HEK293T (cell line): ENCODE results near the gene NPHP1.
"Not testable (repeated sequence)": the region's sequence is repeated elsewhere in the genome, so short reads cannot be mapped to it uniquely, and the experiment has no call there.

Experiments used
- CTCF ChIA-PET: fragments of 350-600 bp; formaldehyde crosslinking; extraction: SDS; loops from one replicate; lab custom pipeline; 2021; ENCODE audit warnings: antibody characterized with exemption, inconsistent platforms; lab: Yijun Ruan, JAX
- POLR2A ChIA-PET: fragments of 350-600 bp; formaldehyde crosslinking; extraction: SDS; loops from one replicate; lab custom pipeline; 2020; ENCODE audit warnings: antibody characterized with exemption, inconsistent platforms; lab: Yijun Ruan, JAX
- DNase-seq: peaks from one replicate; pipeline ENCODE4 v3.0.0; 2012; ENCODE audit warnings: mixed read lengths; ENCODE audit errors: extremely low spot score
- ARNT ChIP-seq: fragments of 450-650 bp; IDR thresholded peaks from 2 replicates; pipeline ENCODE4 v1.6.1; 2017; ENCODE audit warnings: mild to moderate bottlenecking
- BHLHE40 ChIP-seq: fragments of 450-650 bp; IDR thresholded peaks from 2 replicates; pipeline ENCODE4 v1.6.1; 2016; ENCODE audit warnings: mild to moderate bottlenecking, moderate library complexity, borderline replicate concordance
- CTBP1 ChIP-seq: fragments of 450-650 bp; IDR thresholded peaks from 2 replicates; pipeline ENCODE4 v1.6.1; 2016; ENCODE audit warnings: borderline replicate concordance
- ELF4 ChIP-seq: fragments of 450-650 bp; IDR thresholded peaks from 2 replicates; pipeline ENCODE4 v1.6.1; 2017; ENCODE audit warnings: antibody characterized with exemption
- FOXA1 ChIP-seq: fragments of 450-650 bp; IDR thresholded peaks from 2 replicates; pipeline ENCODE4 v1.6.1; 2016; ENCODE audit warnings: mild to moderate bottlenecking
- FOXK2 ChIP-seq: fragments of 450-650 bp; IDR thresholded peaks from 2 replicates; pipeline ENCODE4 v1.6.1; 2016; ENCODE audit warnings: mild to moderate bottlenecking
- FOXM1 ChIP-seq: fragments of 450-650 bp; IDR thresholded peaks from 2 replicates; pipeline ENCODE4 v1.6.1; 2017; ENCODE audit warnings: mild to moderate bottlenecking, borderline replicate concordance
- HDGF ChIP-seq: fragments of 450-650 bp; IDR thresholded peaks from 2 replicates; pipeline ENCODE4 v1.6.1; 2017; ENCODE audit warnings: antibody characterized with exemption, borderline replicate concordance
- L3MBTL2 ChIP-seq: fragments of 450-650 bp; conservative IDR thresholded peaks from 2 replicates; pipeline ENCODE4 v1.6.1; 2016; ENCODE audit warnings: mild to moderate bottlenecking
- LEF1 ChIP-seq: fragments of 450-650 bp; IDR thresholded peaks from 2 replicates; pipeline ENCODE4 v1.6.1; 2017; ENCODE audit warnings: mild to moderate bottlenecking, borderline replicate concordance
- NFRKB ChIP-seq: fragments of 450-650 bp; IDR thresholded peaks from 2 replicates; pipeline ENCODE4 v1.6.1; 2016; ENCODE audit warnings: mild to moderate bottlenecking, moderate library complexity
- PKNOX1 ChIP-seq: fragments of 450-650 bp; IDR thresholded peaks from 2 replicates; pipeline ENCODE4 v1.6.1; 2016
- SP1 ChIP-seq: fragments of 450-650 bp; IDR thresholded peaks from 2 replicates; pipeline ENCODE4 v1.6.1; 2017
- SUZ12 ChIP-seq: fragments of 450-650 bp; IDR thresholded peaks from 2 replicates; pipeline ENCODE4 v1.6.1; 2016; ENCODE audit warnings: mild to moderate bottlenecking
- TARDBP ChIP-seq: fragments of 450-650 bp; IDR thresholded peaks from 2 replicates; pipeline ENCODE4 v1.6.1; 2016
- ZNF384 ChIP-seq: fragments of 450-650 bp; IDR thresholded peaks from 2 replicates; pipeline ENCODE4 v1.6.1; 2016

NPHP1 gene

GRCh38 chr2:110219496-110220189, 14.8 kb upstream of the NPHP1 start:
- ChIA-PET POLR2A (no interaction called here), CTCF (no interaction called here)
- TF ChIP-seq FOXA1 (no peak), CTBP1 (no peak), L3MBTL2 (no peak), LEF1 (no peak), PKNOX1 (no peak)
- DNase-seq, result no peak

GRCh38 chr2:110218889-110219288, 14.1 kb upstream of the NPHP1 start:
- CTCF ChIA-PET, DNase-seq, POLR2A ChIA-PET: not testable (repeated sequence)

GRCh38 chr2:110216803-110217202, 12.0 kb upstream of the NPHP1 start:
- no peak for DNase-seq
- TF ChIP-seq SP1, result no peak
- TF ChIP-seq ZNF384, result no peak
- TF ChIP-seq ELF4, result no peak
- no peak for TF ChIP-seq SUZ12
- no peak for TF ChIP-seq FOXA1
- no peak for TF ChIP-seq NFRKB
- TF ChIP-seq LEF1, result no peak
- TF ChIP-seq ARNT, result no peak
- TF ChIP-seq CTBP1, result no peak
- no peak for TF ChIP-seq TARDBP
- no peak for TF ChIP-seq FOXK2
- TF ChIP-seq HDGF, result no peak
- no peak for TF ChIP-seq L3MBTL2
- no peak for TF ChIP-seq PKNOX1
- no peak for TF ChIP-seq FOXM1
- no peak for TF ChIP-seq BHLHE40
- ChIA-PET POLR2A (no interaction called here), CTCF (no interaction called here)

GRCh38 chr2:110216199-110216598, 11.4 kb upstream of the NPHP1 start:
- DNase-seq, result no peak
- CTCF ChIA-PET, result no interaction called here
- no peak for TF ChIP-seq NFRKB
- TF ChIP-seq ZNF384, result no peak
- TF ChIP-seq PKNOX1, result no peak
- TF ChIP-seq FOXK2, result no peak
- no peak for TF ChIP-seq ELF4
- TF ChIP-seq HDGF, result no peak
- TF ChIP-seq BHLHE40, result no peak
- POLR2A ChIA-PET, result no interaction called here

GRCh38 chr2:110215566-110216158, 10.8 kb upstream of the NPHP1 start:
- no peak for TF ChIP-seq CTBP1
- ChIA-PET POLR2A (no interaction called here), CTCF (no interaction called here)
- no peak for DNase-seq

GRCh38 chr2:110215091-110215490, 10.3 kb upstream of the NPHP1 start:
- ChIA-PET CTCF (no interaction called here), POLR2A (no interaction called here)
- TF ChIP-seq LEF1 (no peak), SUZ12 (no peak), SP1 (no peak), ELF4 (no peak), FOXA1 (no peak), FOXK2 (no peak), FOXM1 (no peak), ZNF384 (no peak), ARNT (no peak), CTBP1 (no peak), L3MBTL2 (no peak), HDGF (no peak), BHLHE40 (no peak), NFRKB (no peak)
- DNase-seq, result no peak

GRCh38 chr2:110213522-110213921, 8.7 kb upstream of the NPHP1 start:
- POLR2A ChIA-PET, CTCF ChIA-PET, DNase-seq: not testable (repeated sequence)
